ENCODE data around the gene AMZ2. TPM values are rescaled to one million over a fixed set of nuclear protein-coding genes. Genes with fewer than 3 reads are reported as not detected.

The AMZ2 gene, protein sequence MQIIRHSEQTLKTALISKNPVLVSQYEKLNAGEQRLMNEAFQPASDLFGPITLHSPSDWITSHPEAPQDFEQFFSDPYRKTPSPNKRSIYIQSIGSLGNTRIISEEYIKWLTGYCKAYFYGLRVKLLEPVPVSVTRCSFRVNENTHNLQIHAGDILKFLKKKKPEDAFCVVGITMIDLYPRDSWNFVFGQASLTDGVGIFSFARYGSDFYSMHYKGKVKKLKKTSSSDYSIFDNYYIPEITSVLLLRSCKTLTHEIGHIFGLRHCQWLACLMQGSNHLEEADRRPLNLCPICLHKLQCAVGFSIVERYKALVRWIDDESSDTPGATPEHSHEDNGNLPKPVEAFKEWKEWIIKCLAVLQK
- total RNA-seq (2021; ENCODE audit: unreplicated experiment) = 59.6 TPM
- 40.2 TPM for polyA plus RNA-seq (2012; ENCODE audit: insufficient read length)
- percentile 64 among the genes with signal in this experiment for Bru-seq, nascent RNA
- BruChase-seq, experiment 1, labeled RNA remaining after a 2-hour chase = percentile 71 among the genes with signal in this experiment
- percentile 82 among the genes with signal in this experiment for BruChase-seq, experiment 2, labeled RNA remaining after a 6-hour chase
- long read RNA-seq, transcript AMZ2-202 (7 exons, 2,402 nt) = major isoform, 94 of 176 reads
- long read RNA-seq, transcript AMZ2-203 (8 exons, 1,378 nt) = minor isoform, 21 of 176 reads
- long read RNA-seq, partial matches to known transcripts = 29 of 176 reads
- long read RNA-seq, other reads (novel, unspliced or antisense) = 28 of 176 reads

DNA sequence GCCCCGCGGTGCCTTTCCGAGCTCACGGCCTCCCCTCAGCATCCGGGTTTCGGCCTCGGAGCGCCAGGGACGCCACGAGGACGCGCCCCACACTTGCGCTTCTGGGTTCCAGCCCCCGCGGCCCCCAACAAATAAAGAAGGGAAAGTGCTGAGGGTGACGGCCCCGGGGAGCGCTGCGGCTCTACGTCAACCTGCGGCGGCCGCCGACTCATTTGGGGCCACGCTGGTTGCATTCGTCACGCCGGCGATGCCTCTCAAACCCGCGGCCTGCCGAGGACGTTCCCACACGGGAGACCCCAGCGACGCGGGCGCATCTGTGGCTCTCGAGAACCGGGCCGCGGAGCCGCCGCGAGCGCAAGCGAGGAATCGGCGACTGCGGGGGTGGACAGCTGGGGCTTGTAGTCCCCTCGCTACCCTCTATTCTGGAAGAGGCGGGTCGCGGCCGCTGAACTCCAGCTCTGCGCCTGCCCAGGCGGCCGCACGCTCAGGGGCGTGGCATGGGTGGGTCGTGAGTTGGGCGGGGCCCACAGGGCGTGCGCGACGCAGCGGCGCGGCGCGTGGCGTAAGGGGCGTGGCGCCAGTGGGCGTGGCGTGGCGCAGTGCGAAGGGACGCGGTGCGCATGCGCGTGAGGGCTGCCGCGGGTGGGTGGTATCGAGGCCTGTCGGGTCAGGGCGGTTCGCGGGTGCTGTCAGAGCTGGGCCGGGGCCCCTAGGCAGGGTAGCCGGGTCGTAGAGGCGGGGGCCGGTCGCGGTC is at the start of gene AMZ2:
TSS of gene AMZ2 (plus strand) at position 599 of the 754 bp plus-strand sequence. CDS start 2,145 bp downstream, outside the sequence.
- POLR2A ChIA-PET = no interaction called here
- ATAC-seq (peak; percentile 99), DNase-seq (ENCODE audit: low read depth, low spot score) (peak; percentile 32)
- in situ Hi-C loops (cut with HindIII; ENCODE audit: low pct_unique_long_range_greater_than_20kb, low sequenced_read_pairs) = no loop called here
- no peaks in the 10 kb centered on the region for H3K27me3 ChIP-seq (ENCODE audit: control insufficient read depth, insufficient read depth, low read length)
- TF ChIP-seq REST (IDR thresholded peaks at IDR 0.05; ENCODE audit: insufficient read depth in 1 of 2, low read depth in 2 of 2, low read length in 1 of 2) (no peak), POLR2AphosphoS5 (IDR thresholded peaks at IDR 0.05; ENCODE audit: low read depth, low read length) (peak; percentile 77), CTCF (IDR thresholded peaks at IDR 0.05) (no peak), TCF7L2 (IDR thresholded peaks at IDR 0.05; ENCODE audit: low read depth, low read length) (no peak)
- H3K36me3 ChIP-seq (ENCODE audit: control insufficient read depth, insufficient read depth, low read length) = peaks cover 5% of the 10 kb centered on the region
- peaks cover 3% of the 10 kb centered on the region; the same call in 1 of the 2 replicates for H3K4me1 ChIP-seq (ENCODE audit: control insufficient read depth, insufficient read depth, low read length)
- CTCF ChIA-PET = interaction anchor here (0.6 kb wide), 1 partner anchor 222 kb away, joined by 3 read pairs; no protein-coding TSS in a partner anchor
- H3K27ac ChIP-seq (ENCODE audit: low read length) = peak within 1 kb of the TSS; percentile 83
- BruUV-seq (replicated peaks) = no TSS peak
- H3K9me3 ChIP-seq (ENCODE audit: control insufficient read depth, insufficient read depth, low read depth, low read length) = no peaks in the 10 kb centered on the region
- H3K4me3 ChIP-seq (ENCODE audit: low read depth in 2 of 2, low read length in 2 of 2) = peak within 1 kb of the TSS; percentile 57 to 80
- intact Hi-C loops (cut with micrococcal nuclease; ENCODE audit: unreplicated experiment) = no loop called here

DNA sequence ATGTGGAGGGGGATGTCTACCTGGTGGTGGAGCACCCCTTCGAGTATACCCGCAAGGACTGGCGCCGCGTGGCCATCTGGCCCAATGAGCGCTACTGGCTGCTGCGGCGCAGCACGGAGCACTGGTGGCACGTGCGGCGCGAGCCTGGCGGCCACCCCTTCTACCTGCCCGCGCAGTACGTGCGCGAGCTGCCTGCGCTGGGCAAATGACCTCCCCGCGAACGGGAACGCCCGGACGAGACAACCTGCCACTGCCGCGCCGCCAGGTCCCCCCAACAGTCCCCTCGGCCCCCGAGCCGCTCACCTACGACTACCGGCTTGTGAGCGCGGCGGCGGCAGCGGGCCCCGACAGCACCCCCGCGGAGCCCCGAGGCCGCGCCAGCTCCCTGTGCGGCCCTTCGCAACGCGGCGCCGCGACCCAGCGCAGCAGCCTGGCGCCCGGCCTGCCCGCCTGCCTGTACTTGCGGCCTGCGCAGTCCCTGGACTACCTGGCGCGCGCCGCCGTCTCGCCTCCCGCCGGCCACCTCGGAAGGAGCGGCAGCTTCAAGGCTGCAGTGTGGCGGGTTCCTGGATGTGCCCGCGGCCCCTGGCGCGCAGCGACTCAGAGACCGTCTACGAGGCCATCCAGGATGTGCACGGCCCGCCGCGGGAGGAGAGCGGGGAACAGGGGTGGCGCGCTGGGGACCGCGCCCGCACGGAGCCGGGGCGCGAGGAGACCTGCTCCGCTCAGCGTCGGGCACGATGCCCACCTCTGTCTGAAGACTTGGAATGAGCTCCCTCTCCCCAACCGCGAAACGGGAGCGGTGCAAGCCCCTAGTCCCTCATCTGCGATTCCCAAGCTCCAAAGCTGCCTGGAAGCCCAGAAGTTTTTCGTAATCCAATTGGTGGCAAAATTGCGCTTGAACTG is 48.7 kb upstream of the AMZ2 start:
- Histone ChIP-seq H3K27ac (ENCODE audit: low read length) (no peak overlapping the region), H3K36me3 (ENCODE audit: control insufficient read depth, insufficient read depth, low read length) (no peaks in the 10 kb centered on the region), H3K9me3 (ENCODE audit: control insufficient read depth, insufficient read depth, low read depth, low read length) (no peaks in the 10 kb centered on the region), H3K27me3 (ENCODE audit: control insufficient read depth, insufficient read depth, low read length) (peaks cover 5% of the 10 kb centered on the region; the same call in 1 of the 2 replicates), H3K4me3 (ENCODE audit: low read depth in 2 of 2, low read length in 2 of 2) (peak overlapping the region; percentile 12 to 40), H3K4me1 (ENCODE audit: control insufficient read depth, insufficient read depth, low read length) (peaks cover 2% of the 10 kb centered on the region; the same call in 1 of the 2 replicates)
- in situ Hi-C loops (cut with HindIII; ENCODE audit: low pct_unique_long_range_greater_than_20kb, low sequenced_read_pairs) = no loop called here
- TF ChIP-seq REST (IDR thresholded peaks at IDR 0.05; ENCODE audit: insufficient read depth in 1 of 2, low read depth in 2 of 2, low read length in 1 of 2) = no peak
- TF ChIP-seq CTCF (IDR thresholded peaks at IDR 0.05) = no peak
- TF ChIP-seq TCF7L2 (IDR thresholded peaks at IDR 0.05; ENCODE audit: low read depth, low read length) = no peak
- no peak for TF ChIP-seq SIN3A (IDR thresholded peaks at IDR 0.05; ENCODE audit: borderline replicate concordance, insufficient read depth, low read depth, low read length)
- no peak for TF ChIP-seq POLR2AphosphoS5 (IDR thresholded peaks at IDR 0.05; ENCODE audit: low read depth, low read length)
- ATAC-seq = peak; percentile 32
- ChIA-PET CTCF (interaction anchor here (2.1 kb wide), 1 partner anchor 26 kb away, joined by 7 read pairs; no protein-coding TSS in a partner anchor), POLR2A (no interaction called here)
- no TSS peak for BruUV-seq (replicated peaks)
- intact Hi-C loops (cut with micrococcal nuclease; ENCODE audit: unreplicated experiment) = no loop called here
- no peak for DNase-seq (ENCODE audit: low read depth, low spot score)
